ENCODE measurements around the gene KRTAP4-3.
"Not testable (repeated sequence)": the region's sequence is repeated elsewhere in the genome, so short reads cannot be mapped to it uniquely, and the experiment has no call there.

KRTAP4-3 gene

DNA sequence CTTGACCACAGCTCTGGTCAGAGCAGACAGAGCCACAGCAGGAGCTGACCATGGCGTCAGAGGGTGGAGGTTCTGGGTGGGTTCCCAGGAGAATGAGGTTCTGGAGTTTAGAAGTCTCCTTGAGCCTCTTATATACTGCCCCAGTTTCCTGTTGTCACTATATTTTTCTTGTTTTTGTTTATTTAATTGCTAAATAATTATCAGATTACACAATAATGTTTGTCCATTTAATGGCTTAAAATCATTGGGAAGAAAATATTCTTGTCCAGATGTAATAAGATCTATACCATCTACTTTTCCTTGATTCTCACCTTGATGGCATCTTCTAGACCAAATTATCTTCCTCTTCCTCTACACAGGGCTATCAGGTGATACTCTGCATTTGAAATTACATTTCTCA is at the start of gene KRTAP4-3:
Gene KRTAP4-3 (minus strand): TSS at position 101 of the 400 bp plus-strand sequence. CDS start 49 bp downstream, at position 52.
- no peak for DNase-seq (ENCODE audit: low read depth in 2 of 2)

DNA sequence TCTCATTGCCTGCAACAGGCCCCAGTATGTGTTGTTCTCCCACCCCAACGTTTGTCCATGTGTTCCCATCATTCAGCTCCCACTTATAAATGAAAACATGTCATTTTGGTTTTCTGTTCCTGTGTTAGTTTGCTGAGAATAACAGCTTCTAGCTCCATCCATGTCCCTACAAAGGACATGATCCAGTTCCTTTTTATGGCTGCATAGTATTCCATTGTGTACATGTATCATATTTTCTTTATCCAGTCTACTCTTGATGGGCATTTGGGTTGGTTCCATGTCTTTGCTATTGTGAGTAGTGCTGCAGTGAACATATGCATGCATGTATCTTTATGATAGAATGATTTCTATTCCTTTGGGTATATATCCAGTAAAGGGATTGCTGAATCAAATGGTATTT is 47.7 kb upstream of the KRTAP4-3 start:
- no peak for DNase-seq (ENCODE audit: low read depth in 2 of 2)

DNA sequence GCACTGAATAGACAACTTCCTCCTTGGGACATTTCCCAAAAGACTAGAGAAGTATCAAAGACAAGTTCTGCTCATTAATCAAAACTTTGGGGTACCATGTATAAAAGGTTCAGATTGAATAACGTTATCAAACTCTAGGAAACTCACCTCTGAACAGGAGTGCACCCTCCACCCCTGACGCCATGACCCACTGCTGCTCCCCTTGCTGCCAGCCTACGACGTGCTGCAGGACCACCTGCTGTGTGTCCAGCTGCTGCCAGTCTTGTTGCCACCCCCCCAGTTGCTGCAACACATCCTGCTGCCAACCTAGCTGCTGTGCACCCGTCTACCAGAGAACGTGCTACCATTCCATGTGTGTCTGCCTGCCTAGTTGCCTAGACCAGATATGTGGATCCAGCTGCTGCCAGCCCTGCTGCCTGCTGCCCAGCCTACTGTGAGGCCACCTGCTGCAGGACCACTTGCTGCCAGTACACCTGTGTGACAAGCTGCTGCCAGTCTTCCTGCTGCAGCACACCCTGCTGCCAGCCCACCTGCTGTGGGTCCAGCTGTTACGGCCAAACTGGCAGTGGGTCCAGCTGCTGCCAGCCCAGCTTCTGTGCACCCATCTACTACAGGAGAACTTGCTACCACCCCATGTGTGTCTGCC is 44.6 kb upstream of the KRTAP4-3 start:
- DNase-seq (ENCODE audit: low read depth in 2 of 2), result no peak

DNA sequence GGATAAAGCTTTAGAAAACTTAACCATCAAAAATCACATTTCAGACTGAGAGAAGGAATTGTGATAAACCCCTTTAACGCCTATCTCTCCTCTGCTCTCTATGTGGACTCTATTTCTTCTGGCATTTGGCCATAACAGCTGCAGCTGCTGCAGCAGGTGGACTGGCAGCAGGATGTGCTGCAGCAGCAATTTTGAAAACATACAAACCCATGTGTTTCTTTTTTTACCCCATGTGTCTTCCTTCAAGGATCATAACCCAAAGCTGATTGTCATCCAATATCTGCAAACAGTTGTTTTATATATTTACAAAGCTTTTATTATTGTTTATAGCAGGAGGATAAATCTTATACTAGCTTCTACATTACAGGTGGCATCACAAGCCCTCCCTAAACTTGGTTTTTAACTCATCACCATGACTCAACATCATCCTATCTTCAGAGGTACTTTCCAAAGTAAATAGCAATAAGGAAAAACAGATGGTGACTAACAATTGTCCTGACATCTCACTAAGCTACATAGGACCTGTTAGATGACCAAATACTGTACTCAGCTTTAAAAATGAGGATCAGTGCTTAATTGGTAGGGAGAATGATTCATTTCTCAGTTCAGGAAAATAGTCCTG is 43.9 kb upstream of the KRTAP4-3 start:
- no peak for DNase-seq (ENCODE audit: low read depth in 2 of 2)

DNA sequence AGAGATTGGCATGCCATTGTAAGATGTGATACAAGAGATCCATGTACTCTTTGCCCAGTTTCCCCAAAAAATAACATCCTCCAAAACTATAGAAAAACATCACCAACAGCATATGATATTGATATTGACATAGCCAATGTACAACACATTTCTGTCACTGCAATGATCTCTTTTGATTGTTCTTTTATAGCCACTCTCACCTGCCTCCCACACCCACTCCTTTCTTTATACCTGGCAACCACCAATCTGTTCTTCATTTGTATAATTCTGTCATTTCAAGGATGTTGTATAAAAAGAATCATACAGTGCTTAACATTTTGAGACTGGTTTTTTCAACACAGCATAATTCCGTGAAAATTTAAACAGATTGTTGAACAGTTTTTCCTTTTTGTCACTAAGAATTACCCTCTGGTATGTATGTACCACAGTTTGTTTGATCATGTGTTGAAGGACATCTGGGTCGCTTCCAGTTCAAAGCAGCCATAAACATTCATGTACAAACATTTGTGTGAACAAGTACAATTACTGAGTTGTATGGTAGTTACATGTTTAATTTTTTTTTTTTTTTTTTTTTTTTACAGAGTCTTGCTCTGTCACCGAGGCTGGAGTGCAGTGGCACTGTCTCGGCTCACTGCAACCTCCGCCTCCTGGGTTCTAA is 31.5 kb upstream of the KRTAP4-3 start:
- no peak for DNase-seq (ENCODE audit: low read depth in 2 of 2)

DNA sequence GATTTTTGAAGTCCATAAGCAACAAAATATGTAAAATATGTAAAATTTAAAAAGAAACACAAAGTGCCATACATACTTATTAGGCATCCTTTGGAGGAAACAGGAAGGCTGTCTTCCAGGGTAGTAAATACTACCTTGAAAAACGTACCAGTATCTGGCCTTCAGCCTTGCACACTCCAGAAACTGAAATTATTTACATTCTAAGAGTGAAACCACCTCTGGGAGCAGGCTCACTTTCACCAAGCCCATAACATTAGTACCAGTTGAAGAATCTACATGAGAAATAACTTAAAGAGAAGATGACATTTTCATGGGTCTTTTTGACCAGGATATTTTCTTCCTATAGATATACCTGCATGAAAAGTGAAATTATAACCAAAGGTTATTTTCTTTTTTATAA is 28.0 kb upstream of the KRTAP4-3 start:
- DNase-seq (ENCODE audit: low read depth in 2 of 2), result no peak

DNA sequence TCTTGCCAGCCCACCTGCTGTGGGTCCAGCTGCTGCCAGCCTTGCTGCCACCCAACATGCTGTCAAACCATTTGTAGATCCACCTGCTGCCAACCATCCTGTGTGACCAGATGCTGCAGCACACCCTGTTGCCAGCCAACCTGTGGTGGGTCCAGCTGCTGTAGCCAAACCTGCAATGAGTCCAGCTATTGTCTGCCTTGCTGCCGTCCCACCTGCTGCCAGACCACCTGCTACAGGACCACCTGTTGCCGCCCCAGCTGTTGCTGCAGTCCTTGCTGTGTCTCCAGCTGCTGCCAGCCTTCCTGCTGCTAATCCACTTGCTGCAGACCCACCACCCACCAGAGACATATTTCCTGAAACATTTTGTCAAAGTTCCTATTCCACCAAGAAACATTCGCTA is 22.3 kb upstream of the KRTAP4-3 start:
- no peak for DNase-seq (ENCODE audit: low read depth in 2 of 2)

DNA sequence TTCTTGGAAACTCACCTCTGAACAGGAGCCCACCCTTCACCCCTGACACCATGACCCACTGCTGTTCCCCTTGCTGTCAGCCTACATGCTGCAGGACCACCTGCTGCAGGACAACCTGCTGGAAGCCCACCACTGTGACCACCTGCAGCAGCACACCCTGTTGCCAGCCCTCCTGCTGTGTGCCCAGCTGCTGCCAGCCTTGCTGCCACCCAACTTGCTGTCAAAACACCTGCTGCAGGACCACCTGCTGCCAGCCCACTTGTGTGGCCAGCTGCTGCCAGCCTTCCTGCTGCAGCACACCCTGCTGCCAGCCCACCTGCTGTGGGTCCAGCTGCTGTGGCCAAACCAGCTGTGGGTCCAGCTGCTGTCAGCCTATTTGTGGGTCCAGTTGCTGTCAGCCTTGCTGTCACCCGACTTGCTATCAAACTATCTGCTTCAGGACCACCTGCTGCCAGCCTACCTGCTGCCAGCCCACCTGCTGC is 21.9 kb upstream of the KRTAP4-3 start, which contains the start of gene KRTAP9-1:
Gene KRTAP9-1 (plus strand): TSS at position 51 of the 482 bp plus-strand sequence. CDS start 0 bp downstream, at position 51.
- not testable (repeated sequence) for DNase-seq (ENCODE audit: low read depth in 2 of 2)

DNA sequence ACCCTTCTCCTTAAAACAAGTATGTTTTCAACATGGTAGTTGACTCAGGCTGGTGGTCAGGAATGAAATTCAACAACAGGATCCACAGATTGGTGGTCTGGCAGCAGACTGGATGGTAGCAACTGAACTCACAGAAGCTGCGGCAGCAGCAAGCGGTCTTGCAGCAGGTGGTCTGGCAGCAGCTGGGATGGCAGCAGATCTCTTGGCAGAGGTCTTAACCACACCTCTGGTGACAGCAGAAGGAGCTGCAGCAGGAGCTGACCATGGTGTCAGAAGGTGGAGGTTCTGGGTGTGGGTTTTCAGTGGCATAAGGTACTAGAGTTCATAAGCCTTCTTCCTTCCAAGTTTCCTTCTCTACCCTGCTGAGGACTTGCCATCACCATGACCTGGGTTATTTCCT is 18.9 kb upstream of the KRTAP4-3 start:
- no peak for DNase-seq (ENCODE audit: low read depth in 2 of 2)

DNA sequence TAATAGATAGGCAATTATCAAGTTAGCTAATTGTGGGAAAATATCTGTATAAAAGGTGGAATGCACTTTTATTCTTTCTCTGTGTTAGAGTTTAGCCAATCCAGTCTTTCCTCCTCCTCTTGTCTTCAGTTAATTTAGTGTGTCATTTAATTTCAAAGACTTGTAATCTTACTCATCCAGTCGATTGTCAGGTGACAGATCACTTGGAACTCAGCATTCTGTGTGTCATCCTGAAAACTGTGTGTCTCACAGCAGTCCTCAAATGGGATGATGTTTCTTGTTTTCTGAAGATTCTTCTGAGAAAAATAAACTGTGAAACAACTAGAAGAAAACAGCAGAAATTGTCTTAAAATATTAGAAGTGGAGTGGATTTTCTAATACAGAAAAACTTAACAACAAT is 17.0 kb upstream of the KRTAP4-3 start:
- no peak for DNase-seq (ENCODE audit: low read depth in 2 of 2)

DNA sequence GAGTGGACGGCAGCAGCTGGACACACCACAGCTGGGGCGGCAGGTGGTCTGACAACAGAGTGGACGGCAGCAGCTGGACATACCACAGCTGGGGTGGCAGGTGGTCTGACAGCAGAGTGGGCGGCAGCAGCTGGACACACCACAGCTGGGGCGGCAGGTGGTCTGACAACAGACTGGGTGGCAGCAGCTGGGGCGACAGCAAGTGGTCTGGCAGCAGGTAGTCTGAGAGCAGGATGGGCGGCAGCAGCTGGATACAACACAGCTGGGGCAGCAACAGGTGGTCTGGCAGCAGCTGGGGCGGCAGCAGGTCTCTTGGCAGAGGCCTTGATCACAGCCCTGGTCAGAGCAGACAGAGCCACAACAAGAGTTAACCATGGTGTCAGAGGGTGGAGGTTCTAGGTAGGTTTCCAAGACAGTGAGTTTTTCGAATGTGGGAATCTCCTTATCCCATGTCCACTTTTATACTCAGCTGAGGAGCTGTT is 16.5 kb upstream of the KRTAP4-3 start, which contains the start of gene KRTAP4-1:
Gene KRTAP4-1 (minus strand): TSS at position 432 of the 482 bp plus-strand sequence. CDS start 57 bp downstream, at position 375.
- DNase-seq (ENCODE audit: low read depth in 2 of 2), result no peak

DNA sequence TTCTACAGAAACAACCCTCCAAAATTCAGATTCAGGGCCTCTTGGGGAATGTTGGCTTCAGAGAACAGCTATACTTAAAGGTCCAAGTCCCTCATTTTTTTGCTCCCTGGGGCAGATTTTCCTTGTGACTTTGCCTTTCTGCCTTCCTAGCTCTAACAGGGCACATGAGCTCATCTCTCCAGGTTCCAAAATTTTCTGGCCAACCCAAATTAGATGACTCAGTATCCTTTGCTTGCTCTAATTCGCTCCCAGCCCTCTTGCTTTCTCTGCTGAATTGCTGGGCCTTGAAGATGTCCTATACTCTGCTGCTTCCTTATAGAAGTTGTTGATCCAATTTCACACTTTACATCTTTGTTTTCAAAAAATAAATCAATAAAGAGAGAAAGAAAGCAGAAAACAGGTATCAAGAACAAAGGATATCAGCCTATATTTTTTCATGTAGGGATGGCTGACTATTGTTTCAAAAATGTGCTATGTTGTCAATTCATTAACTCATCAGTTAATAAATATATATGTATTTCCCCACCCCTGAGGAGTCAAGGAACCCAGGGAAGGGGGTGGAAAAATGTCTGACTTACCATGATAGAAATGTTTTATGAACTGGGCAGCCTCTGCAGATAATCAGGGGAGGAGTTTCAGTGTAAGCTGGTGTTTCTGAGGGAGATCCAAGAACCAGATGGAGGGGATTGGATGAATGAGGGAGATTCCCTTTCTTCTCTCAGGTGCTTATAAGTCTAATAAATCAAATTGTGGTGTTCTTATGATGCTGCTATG is 11.0 kb upstream of the KRTAP4-3 start:
- no peak for DNase-seq (ENCODE audit: low read depth in 2 of 2)

DNA sequence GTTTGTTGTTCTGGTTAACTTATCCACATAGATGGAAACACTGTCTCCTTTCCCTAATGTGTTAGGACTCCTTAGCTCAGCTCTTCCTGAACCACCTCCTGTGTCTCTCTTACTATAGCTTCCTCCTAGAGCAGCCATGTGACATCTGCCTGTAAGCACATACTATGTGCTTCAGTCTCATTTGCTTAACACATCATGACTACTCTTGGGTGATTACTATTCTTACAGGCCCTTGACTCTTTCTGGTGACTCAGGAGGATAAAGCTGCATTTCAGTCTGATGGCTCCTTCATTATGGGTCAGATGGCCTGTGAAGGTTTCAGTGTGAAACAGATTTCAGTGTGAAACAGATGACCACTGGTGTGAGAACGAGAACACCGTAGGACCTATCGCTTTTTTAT is 10.3 kb upstream of the KRTAP4-3 start:
- no peak for DNase-seq (ENCODE audit: low read depth in 2 of 2)

DNA sequence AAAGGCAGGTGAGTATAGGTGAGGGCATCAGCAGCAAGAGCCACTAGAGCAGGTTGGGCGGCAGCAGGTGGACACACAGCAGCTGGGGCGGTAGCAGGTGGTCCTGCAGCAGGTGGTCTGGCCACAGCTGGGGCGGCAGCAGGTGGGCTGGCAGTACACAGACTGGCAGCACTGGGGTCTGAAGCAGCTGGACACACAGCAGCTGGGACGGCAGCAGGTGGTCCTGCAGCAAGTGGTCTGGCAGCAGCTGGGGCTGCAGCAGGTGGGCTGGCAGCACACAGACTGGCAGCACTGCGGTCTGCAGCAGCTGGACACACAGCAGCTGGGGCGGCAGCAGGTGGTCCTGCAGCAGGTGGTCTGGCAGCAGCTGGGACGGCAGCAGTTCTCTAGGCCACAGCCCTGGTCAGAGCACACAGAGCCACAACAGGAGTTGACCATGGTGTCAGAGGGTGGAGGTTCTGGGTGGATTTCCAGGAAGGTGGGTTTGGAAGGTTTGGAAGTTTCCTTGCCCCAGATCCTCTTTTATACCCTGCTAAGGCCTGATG is 9.8 kb upstream of the KRTAP4-3 start, which contains the start of gene KRTAP4-2:
Gene KRTAP4-2 (minus strand): TSS at position 495 of the 545 bp plus-strand sequence. CDS start 57 bp downstream, at position 438.
- no peak for DNase-seq (ENCODE audit: low read depth in 2 of 2)

DNA sequence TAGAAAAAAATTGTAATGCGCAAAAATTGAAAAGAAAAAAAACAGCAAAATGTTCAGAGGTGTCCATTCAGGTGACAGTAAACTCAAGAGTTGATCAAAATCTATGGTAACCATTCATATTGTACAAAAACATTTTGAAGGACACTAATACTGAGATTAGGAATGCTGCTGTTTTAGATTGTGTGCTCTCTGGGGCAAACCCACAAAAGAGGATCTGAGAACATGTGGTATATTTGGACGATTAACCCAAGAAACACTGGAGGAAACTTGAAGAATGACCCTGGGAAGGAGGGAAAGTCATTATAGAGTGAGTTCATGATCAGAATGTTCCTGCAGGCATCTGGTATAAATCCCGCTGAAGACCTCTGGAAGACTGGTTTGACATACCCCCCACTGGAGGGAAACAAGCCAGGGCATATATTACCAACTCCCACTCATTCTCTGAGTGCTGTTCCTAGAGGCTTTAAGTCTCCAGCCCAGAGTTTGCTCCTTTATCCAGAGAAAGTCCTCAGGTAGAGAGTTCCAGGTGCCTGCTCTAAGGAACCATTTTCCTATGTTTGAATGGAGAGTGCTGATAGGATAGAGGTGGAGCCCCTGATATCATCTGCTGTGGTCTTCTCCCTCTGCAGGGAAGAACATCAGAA is 8.8 kb upstream of the KRTAP4-3 start:
- no peak for DNase-seq (ENCODE audit: low read depth in 2 of 2)

DNA sequence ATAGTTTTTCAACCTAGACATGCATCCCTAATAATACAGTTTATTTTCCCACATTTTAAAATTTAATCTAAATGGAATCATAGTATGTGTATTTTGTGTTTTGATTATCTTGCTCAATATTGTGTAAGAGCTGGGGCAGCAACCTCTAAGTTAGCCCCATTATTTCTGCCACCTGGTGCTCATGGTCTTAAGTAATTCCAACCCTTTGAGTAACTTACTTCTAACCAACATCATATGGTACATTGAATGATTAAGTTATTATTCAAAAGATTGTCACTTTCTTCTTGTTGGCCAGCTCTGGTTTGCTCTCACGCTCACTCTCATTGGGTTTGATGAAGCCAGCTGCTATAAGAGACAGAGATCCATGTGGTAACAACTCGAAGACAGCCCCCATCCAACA is 3.9 kb upstream of the KRTAP4-3 start:
- no peak for DNase-seq (ENCODE audit: low read depth in 2 of 2)

DNA sequence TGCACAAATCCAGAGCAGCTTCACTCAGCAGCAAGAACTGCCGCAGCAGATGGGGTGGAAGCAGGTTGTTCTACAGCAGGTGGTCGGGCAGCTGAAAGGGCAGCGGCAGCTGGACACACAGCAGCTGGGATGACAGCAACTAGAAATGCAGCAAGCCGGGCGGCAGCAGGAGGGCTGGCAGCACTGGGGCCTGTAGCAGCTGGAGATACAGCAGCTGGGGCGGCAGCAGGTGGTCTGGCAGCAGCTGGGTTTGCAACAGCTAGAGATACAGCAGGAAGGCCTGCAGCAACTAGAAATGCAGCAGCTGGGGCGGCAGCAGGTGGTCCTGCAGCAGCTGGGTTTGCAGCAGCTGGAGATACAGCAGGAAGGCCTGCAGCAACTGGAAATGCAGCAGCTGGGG is 460 bp downstream of the KRTAP4-3 start:
- DNase-seq (ENCODE audit: low read depth in 2 of 2), result no peak

DNA sequence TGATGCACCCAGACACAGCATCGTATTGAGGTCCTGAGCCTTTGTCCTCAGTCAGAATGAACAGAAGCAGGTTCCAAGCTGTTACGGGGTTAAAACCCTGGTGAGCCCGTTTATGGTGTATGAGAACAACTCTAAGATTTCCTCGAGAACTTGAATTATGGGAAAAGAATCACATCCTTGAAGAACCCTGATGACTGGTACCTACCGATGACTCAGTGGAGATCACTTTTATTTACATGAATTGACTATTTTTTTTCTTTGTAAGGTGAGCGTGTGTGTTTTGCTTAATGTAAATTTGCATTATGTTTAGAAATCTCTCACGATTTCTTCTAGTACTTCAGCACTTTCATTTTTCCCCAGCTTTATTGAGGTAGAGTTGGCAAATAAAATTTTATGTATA is 4.2 kb downstream of the KRTAP4-3 start:
- DNase-seq (ENCODE audit: low read depth in 2 of 2), result no peak

DNA sequence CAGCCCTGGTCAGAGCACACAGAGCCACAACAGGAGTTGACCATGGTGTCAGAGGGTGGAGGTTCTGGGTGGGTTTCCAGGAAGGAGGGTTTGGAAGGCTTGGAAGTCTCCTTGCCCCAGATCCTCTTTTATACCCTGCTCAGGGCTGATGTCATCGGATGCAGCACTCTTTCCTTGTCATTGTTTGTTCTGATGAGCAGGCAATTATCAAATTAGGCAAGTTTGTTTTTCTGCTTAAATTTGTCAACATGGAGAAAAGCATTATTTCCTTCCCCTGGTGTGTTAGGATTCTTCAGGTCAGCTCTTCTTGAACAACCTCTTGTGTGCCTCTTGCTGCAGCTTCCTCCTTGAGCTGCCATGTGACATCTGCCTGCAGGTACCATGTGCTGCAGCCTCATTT is 7.4 kb downstream of the KRTAP4-3 start, which contains the start of gene KRTAP4-4:
Gene KRTAP4-4 (minus strand): TSS at position 101 of the 400 bp plus-strand sequence. CDS start 57 bp downstream, at position 44.
- no peak for DNase-seq (ENCODE audit: low read depth in 2 of 2)

DNA sequence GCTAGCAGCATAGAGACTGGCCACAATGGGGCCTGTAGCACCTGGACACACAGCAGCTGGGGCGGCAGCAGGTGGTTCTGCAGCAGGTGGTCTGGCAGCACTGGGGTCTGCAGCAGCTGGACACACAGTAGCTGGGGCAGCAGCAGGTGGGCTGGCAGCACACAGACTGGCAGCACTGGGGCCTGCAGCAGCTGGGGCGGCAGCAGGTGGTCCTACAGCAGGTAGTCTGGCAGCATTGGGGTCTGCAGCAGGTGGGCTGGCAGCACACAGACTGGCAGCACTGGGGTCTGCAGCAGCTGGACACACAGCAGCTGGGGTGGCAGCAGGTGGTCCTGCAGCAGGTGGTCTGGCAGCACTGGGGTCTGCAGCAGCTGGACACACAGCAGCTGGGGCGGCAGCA is 7.8 kb downstream of the KRTAP4-3 start:
- not testable (repeated sequence) for DNase-seq (ENCODE audit: low read depth in 2 of 2)

DNA sequence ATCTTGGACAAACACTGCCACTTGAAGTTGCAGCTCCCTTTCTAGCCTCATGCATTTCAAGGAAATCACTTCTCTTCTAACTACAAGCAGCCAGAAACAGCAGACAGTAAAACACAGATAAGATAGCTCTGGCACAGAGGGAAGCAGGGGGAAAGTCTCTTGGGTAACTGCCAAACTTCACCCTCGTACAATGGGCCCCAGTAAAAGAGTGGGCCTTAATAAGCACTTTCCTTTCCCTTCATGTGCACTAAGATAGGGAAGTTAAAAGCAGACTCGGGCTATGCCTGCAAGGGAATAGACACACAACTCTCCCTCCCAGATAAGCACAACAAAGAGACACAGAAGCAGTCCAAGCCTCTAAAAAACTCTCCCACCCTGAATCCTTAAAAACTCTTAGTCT is 14.2 kb downstream of the KRTAP4-3 start:
- DNase-seq (ENCODE audit: low read depth in 2 of 2), result no peak

All from activated CD8-positive, alpha-beta memory T cell treated with anti-CD3 and anti-CD28 coated beads for 4 hours (primary cell).